GM18873 (cell line): ENCODE measurements around the gene LRRC37A.
A peak's percentile ranks its signal among the peaks of the same experiment; 100 is the strongest.
"Not testable (repeated sequence)": the region's sequence is repeated elsewhere in the genome, so short reads cannot be mapped to it uniquely, and the experiment has no call there.

ENCODE experiments used
- ATAC-seq: cut with Tn5 transposase; IDR thresholded peaks from one replicate; pipeline ENCODE4 v1.9.1; 2021; ENCODE audit warnings: mild to moderate bottlenecking, moderate library complexity, moderate number of reproducible peaks; ENCODE audit not compliant: unreplicated experiment, low FRiP score

Gene LRRC37A

DNA sequence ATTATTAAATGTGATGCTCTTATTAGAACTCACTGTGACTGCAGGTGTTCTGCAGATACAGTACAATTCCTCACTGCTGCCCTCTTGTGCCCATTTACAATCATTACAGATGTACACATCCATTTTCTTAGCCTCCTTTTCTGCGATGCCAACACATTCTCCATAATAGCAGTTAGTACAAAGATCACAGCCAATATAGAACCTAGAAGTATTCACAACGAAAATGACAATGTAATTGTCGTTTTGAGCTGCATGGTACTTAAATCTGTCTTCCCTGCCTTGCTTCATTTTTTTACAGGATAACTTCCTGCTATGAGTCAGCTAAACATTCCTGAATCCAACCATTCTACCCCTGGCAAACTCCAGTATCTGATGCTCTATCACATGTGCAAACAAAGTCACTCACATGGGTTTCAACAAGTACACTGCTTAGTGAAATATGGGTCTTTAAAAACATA is 8.1 kb upstream of the LRRC37A start:
- ATAC-seq = not testable (repeated sequence)

DNA sequence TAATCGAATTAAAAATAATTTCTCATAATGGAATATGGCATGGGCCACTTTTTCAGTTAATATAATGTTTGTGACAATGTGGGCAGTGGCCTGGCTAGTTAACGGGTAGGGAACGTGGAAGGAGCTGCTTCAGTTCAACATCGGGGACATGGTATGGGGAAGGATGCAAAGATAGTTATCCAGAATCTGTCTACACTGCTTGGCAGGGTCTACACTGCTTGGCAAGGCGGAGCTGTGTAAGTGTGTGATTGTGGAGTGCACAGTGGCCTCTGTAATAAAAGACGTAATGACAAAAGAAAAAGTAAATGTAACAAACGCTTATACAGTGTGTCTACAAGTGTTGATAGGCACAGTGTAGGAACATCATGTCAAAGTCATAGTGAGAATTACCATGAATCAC is 7.3 kb upstream of the LRRC37A start:
- not testable (repeated sequence) for ATAC-seq

DNA sequence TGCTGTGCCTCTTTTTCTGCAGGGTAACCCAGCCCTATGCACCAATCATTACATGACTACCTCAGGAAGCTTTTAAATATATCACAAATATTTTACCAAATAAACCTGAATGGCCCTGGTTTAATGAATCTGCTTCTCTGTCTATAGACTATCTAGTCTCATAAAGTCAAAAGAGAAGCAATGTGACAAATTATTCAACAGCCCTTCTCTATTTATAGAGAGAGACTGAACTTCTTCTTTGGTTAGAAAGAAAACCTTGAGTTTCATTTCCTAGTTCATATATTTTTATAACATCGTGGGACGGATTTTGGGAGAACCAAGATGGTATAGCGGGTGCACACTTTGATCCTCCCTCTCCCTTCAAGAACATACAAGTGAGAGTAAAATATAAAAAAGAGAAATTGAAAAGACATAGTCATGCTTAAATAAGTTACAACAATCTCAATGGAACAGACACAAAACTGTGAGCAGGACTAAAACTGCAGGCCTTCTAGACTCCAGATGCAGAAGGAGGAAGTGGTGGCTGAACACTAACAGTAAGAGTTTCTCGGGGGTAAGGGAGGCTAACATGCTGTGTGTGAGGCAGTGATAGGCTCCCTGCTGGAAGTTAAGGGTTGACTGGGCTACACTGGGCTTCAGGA is 3.9 kb upstream of the LRRC37A start:
- ATAC-seq = not testable (repeated sequence)

DNA sequence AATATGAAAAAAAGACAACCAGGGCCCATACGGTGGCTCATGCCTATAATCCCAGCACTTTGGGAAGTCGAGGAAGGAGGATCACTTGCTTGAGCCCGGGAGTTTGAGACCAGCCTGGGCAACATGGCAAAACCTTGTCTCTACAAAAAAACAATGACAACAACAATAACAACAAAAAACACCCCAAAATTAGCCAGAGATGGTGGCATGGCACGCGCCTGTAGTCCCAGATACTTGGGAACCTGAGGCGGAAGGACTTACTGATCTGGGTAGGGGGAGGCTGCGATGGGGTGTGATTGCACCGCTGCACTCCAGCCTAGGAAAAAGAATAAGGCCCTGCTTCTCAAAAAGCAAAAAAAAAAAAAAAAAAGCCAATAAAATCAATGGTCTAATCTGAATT is 3.3 kb upstream of the LRRC37A start:
- ATAC-seq = not testable (repeated sequence)

DNA sequence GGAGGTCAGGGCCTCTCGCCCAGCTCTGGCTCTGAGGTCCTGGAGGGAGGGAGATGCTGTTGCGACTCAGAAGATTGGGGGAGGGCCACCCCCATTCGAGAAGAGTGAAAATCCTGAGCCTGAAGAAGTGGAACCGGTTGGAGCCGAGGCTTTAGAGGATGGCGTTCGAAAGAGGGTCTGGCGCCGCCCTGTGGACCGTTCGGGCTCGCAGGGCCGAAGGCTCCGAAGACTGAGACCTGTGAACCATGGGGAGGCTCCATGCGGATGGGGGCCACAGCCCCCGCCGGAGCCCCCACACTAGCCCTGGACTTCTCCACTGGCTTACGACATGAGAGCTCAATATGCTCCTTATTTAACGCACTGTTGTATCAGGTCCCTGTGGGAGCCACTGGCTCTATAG is 46.3 kb downstream of the LRRC37A start:
- ATAC-seq = not testable (repeated sequence)

DNA sequence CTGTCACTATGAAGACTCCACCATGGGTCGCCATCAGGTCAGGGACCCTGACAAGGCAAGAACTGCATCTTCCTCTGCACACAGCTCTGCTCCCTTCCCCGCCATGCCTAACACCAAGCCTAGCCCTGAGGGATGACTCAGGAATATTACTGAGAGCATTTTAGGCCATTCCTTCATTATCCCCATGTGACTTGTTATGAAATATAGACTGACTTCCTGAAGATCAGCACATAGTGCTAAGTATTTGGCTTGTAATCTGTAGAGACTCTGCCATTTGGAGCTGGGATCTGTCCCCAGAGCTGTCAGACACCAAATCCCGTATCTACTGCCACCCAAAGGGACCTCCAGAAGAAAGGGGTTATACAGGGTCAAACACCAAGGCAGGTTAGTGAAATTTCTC is 47.2 kb downstream of the LRRC37A start:
- ATAC-seq = not testable (repeated sequence)

DNA sequence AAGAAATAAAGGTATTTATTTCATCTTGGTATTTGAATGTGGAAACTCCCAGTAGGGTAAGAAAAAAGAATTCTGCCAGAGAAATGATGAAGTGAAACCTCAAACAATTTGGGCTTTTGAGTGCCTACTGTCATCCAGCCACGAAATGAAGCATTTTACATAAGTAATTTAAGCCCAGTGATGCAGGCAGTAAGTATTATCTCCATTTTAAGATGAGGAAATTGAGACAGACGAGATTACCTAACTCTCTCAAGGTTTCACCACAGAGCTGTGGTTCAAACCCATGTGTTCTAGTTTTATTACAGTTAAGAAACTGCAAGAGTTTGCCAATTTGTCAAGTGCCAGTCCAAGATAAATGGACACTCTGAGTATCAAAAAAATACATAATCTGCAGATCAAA is 53.4 kb downstream of the LRRC37A start:
- ATAC-seq = not testable (repeated sequence)

DNA sequence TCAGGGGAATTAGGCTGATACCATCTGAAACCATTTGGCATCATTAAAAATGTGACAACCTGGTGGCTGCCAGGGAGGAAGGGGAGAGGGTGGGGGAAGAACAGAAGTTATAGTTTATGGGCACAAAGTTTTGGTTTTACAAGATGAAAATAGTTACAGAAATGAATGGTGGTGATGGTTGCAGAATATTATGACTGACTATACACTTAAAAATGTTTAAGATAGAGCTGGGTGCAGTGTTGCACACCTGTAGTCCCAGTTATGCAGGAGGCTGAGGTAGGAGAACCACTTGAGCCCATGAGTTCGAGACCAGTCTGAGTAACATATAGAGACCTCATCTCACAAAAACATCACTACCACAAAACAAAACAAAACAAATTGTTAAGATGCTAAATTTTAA is 54.1 kb downstream of the LRRC37A start:
- ATAC-seq = not testable (repeated sequence)

DNA sequence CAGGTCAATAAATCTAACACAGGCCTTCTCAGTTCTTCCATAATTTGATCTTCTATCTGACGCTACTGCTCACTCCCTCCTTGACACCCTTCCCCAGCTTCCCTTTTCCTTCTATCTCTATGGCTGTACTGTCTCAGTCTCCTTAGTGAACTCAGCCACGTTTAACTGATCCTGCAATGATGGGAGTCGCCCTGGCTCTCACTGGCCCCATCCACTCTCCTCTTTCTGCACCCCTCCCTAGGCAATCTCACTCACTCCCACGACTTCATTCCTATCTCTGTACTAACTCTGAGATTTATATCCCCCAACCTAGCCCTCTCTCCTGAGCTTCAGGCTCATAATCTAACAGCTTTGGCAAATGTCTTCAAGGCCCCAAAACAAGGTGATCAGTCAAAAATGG is 58.9 kb downstream of the LRRC37A start:
- ATAC-seq = not testable (repeated sequence)

DNA sequence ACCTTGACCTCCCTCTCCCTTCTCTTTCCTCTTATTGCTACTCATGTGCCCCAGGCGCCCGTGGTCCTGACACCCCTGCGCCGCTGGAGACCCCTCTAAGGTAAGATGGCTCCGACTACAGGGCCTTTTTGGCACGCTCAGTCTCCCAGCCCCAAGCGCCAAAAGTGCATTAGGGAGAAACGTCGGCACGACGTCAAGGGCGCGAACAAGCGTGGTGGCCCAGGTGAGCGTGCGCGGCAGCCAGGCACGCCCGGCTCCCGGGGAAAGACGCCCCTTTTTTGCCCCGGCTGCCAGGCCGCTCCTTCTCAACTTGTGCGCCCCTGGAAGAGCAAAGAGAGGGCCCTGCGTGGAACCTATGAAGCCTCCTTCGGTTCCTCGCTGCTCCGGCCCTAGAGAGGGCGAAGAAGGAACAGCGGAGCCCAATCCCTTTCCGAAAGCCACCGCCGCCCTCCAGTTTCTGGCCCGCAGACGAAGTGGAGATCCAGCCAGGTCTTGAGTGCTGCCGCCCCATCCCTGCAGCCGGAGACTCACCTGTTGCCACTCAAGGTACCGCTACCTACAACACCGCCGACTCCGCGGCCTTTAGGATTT is 66.3 kb downstream of the LRRC37A start:
- peak; percentile 28 for ATAC-seq

DNA sequence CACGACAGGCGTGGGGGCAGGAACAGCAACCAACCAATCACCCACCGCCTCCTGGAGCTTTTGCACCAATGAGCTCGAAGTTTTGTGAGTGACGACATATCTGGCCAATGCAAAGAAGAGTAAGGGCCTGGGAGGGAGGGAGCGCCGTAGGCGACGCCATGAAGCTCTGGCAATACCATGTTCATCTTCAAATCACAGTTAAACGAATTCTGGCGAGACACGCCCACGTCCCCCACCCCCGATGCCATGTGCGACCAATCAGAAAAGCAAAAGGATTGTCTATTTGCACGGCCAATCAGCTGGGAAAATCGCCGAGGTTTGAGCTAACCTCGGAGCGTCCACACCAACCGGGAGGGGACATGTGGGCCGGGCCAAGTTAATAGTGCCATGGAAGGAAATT is 66.8 kb downstream of the LRRC37A start, which contains the start of gene ARL17B:
ARL17B (minus strand) TSS at position 12 of the 400 bp plus-strand sequence. CDS start 3,369 bp downstream, outside the sequence.
- ATAC-seq = peak; percentile 83

DNA sequence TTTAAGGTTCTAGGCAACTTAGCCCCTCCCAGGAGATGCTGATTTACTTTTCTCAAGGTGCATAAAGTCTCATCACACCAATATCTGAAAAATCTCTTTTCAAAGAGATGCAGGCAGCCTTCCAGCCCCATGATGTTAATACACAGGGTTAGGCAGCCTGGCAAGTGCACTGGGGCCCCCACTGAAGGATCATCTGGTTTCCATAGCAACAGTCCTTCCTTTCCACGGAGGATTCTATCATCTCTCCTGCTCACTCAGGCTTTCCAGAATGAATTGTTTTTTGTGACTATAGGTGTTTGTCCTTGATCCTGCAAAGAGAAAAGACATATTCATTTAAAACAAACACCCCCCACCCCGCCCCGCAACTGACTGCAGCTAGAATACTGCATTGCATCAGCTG is 72.6 kb downstream of the LRRC37A start:
- ATAC-seq = not testable (repeated sequence)

DNA sequence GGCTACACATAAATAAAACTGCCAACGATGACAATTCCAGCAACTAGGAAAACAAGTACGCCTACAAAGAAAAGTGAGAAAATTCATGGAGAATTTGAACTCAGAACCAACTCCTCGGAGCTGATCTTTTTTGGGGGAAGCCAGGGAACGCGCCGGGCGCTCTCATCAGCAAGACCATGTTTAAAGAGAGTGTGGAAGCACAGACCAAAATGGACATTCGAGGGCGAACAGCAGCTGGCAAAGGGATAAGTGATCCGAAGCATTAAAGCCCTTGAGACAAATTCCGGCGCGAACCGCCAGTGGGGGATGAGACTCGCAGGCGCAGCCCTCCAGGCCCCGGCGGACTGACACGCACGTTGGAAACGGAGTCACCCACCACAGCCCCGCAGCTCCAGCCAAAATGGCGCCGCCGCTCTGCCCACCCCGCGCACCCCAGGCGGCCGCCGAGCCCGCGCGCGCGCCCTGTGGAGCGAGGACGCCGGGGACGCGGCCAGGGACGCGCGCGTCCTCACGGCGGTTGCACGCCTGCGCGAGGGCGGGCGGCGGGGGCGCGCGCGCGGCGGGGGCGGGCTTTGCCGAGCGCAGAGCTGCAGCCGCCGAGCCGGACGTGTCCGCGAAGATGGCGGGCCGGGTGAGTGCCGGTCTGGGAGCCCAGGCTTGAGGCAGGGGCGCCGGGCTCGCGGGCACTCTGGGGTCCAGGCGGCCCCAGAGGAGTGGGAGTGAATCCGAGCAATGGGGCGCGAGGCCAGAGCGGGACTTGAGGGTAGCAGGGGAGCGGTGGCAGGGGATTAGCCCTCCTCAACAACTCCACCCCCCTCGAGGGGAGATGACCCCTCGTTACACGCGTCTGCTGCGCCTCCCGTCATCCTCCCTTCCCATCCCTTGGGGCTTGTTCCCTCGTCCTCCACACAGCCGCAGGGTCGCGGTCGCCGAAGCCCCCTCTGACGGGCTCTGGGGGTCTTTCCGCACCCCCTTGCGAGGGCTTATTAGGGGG is 77.6 kb downstream of the LRRC37A start:
- not testable (repeated sequence) for ATAC-seq

DNA sequence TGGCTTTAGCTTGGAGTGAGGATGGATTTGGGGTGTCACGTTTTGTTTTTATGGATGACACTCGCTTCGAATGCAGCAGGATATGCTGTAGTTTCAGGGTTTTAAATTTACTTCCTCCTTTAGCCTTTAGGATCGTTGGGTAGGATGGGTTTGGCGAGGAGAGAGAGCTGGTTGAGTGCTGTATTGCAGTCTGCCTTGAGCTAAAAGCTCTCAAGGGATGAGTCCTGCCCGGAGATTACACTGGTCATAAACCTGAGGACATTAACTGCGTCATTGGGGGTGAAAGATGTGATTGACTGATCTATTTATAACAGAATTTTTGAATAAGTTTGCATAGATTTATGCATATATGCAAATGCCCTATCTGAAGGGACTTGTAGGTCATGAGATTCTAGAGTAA is 78.5 kb downstream of the LRRC37A start:
- ATAC-seq = not testable (repeated sequence)

DNA sequence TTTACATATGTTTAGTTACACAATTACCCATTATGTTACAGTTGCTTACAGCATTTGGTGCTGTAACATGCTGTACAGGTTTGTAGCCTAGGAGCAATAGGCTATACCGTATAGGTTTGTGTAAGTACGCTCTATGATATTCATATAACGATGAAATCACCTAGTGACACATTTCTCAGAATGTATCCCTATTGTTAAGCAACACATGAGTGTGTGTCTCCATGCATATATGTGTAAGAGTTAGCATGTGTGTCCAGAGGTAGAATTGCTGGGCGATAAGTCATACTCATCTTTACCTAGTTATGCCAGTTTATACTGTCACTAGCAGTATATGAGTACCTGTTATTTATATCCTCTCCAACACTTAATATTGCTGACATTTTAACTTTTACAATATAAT is 88.2 kb downstream of the LRRC37A start:
- not testable (repeated sequence) for ATAC-seq

DNA sequence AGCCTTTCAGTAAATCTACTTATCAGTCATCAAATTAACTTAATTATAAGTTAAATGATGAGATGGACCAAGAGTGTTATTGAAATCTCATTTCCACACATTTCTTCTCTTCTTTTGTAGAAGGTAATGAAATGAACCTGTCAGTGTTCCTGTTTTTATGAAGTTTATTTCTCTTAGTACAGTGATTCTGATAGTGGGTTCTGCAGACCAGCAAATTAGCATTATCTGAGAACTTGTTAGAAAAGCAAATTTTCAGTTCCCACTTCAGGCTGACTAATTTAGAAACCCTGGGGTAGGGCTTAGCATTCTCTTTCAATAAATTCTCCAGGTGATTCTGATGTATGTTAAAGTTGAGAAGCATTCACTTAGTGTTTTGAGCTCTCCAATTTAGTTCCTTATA is 90.6 kb downstream of the LRRC37A start:
- not testable (repeated sequence) for ATAC-seq
